Stimulated activated CD8-positive, alpha-beta memory T cell treated with anti-CD3 and anti-CD28 coated beads, Interleukin-12 subunit alpha, Interleukin-12 subunit beta, amount 100 ng/mL, for 24 hours (primary cell): ENCODE results near the gene FBXO27.
"Not testable (repeated sequence)": the region's sequence is repeated elsewhere in the genome, so short reads cannot be mapped to it uniquely, and the experiment has no call there.

Source experiments
- DNase-seq: peaks from one replicate; pipeline ENCODE4 v3.0.0-alpha.2; 2020; ENCODE audit errors: extremely low read depth

FBXO27 gene, protein sequence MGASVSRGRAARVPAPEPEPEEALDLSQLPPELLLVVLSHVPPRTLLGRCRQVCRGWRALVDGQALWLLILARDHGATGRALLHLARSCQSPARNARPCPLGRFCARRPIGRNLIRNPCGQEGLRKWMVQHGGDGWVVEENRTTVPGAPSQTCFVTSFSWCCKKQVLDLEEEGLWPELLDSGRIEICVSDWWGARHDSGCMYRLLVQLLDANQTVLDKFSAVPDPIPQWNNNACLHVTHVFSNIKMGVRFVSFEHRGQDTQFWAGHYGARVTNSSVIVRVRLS

DNA sequence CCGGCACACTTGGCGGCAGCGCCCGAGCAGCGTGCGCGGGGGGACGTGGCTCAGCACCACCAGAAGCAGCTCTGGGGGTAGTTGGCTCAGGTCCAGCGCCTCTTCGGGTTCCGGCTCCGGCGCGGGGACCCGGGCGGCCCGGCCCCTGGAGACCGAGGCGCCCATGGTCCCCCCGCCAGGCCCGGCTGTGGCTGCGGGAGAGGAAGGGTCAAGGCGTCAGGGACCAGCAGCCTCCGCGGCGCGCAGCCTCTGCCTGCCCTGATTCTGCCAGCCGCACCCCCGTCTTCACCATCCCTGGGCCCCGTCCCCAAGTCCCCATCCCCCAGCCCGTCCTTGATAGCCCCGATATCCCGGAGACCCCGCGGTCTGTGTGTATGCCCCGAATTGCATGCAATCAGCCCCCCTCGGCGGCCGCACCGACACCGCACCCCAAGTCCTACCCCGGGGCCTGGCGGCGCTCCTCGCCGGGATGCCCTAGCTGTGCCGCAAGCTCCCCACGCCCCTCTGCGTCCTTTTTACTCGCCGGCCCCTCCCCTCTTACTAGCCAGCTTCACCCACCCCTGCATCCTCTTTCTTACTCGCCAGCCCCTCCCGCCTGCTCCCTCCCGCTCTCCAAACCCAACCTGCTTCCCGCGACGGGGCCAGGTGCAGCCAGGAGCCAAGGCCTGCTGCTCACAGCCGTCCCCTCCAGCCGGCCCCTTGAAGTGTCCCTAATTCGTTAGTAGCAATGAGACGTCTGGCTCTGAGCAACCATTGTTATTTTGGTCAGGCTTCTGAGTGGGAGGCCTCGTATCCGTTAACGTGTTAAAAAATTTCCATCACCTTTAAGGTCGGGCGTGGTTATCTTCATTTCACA lies at the start of gene FBXO27:
Gene FBXO27 (minus strand): TSS at position 487 of the 856 bp plus-strand sequence. CDS start 322 bp downstream, at position 165.
- no peak for DNase-seq

DNA sequence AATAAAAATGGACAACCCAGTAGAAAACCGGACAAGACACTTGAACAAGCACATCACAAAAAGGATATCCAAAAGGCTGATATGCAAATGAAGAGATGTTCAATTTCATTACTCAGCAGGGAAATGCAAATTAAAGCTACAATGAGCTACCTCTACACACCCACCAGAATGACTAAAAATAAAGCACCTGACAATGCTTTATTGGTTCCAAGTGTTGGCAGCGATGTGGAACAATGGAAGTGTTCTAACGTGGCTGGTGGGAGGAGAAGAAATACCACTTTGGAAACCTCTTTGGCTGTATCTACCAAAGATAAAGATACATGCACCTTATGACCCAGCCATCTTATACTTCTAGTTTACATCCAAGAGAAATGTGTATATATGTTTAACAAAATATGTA lies 48.1 kb upstream of the FBXO27 start:
- no peak for DNase-seq

DNA sequence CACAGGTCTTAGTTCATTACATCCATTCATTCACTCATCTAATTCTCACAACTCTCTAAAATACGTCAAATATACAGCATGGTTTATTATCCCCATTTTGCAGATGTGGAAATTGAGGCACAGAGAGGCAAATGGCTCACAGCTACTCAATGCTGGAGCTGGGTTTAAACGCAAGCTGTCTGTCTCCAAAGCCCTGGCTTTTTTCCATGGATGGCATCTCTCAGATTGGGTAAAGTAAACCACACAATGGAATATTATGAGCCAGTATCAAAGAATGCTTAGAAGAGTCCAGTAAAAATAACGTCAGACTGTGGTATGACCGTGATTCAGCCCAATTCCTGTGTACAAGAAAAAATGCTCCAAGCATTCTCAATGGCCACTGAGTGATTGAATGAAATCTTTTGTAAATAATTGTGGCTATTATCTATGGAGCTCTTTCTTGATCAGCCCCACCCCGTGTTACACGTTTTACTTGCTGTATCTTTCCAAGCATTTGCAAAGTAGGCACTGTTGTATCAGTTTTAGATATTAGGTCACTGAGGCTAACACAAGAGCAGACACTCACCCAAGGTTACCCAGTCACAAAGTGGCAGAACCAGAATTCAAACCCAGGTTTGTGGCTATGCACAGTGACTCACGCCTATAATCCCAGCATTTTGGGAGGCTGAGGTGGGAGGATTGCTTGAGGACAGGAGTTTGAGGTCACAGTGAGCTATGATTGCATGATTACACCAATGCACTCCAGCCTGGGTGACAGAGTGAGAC lies 46.3 kb upstream of the FBXO27 start:
- no peak for DNase-seq

DNA sequence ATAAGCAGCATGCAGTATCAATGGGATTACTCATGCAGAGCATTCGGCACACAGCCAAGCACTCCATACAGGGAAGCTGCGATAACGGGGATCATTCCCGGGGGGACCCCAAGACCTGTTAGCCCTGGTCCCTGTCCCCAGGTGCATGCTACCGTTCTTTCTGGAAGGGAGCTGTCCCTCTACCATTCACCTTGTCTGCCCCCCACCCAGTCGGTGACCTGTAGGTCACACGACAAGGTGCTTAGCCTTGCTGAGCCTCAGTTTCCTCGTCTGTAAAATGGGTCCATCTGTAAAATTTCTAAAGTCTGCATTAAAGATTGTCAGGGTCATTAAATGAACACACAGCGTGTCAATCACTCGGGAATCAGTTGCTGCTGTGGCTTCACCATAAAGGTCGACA lies 45.0 kb upstream of the FBXO27 start:
- no peak for DNase-seq

DNA sequence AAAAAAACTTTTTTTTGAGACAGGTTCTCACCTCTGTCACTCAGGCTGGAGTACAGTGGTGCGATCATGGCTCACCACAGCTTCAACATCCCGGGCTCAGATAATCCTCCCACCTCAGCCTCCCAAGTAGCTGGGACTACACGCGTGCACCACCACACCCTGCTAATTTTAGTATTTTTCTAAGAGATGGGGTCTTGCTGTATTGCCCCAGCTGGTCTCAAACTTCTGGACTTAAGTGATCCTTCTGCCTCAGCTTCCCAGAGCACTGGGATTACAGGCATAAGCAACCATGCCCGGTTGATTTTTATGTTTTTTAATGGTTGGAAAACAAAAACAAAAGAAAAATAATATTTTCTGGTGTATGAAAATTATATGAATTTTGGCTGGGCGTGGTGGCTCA lies 42.6 kb upstream of the FBXO27 start:
- DNase-seq: no peak

DNA sequence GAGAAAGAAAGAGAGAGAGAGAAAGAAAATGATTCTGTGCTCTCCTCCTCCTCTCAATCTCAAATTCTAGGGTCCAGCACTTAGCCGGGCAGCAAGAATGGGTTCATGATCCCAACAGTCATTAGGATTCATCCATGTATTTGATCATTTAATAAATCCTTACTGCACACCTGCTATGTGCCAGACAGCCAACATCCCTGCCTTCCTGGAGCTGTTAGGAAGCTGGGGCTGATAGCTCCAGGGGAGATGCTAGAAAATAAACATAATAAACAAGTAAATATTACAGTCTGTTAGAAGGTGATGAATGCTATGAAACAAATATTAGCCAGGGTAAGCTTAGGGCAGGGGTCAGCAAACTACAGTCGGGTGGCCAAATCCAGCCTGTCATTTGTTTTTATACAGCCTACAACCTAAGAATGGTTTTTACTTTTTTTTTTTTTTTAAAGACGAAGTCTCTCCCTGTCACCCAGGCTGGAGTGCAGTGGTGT lies 41.9 kb upstream of the FBXO27 start:
- DNase-seq: no peak

DNA sequence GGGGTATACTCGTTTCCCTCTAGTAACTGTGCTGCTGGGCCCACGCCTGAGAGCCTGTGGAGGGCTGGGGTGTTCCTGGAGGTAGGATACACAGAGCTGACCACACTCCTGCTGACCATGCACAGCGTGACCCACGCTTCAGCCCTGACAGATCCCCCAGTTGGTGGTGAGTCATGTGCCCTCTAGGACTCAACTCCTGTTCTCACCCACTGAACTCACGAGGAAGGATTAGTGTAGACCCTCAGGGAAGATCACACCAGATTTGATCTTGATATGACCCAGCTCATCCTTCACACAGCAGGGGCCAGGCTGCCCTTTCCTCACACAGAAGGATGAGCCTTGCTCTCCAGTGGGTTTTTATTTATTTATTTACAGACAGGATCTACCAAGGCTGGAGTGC lies 38.5 kb upstream of the FBXO27 start:
- DNase-seq: no peak

DNA sequence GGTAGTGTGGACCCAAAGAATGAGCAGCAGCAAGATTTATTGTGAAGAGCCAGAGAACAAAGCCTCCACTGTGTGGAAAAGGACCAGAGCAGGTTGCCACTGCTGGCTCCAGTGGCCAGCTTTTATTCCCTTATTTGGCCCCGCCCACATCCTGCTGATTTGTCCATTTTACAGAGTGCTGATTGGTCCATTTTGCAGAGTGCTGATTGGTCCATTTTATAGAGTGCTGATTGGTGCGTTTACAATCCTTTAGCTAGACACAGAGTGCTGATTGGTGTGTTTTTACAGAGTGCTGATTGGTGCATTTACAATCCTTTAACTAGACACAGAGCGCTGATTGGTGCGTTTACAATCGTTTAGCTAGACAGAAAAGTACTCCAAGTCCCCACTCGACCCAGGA lies 35.9 kb upstream of the FBXO27 start:
- DNase-seq: not testable (repeated sequence)

DNA sequence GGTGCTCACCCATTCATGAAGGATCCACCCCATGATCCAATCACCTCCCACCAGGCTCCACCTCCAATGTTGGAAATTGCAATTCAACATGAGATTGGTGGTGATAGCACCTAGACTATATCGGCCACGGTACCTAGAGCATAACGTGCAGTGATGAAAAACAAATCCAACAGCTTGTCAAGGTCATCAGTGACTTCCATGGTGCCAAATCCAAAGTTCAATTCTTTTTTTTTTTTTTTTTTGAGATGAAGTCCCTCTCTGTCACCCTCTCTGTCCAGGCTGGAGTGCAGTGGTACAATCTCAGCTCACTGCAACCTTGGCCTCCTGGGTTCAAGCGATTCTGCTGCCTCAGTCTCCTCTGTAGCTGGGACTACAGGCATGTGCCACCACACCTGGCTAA lies 34.8 kb upstream of the FBXO27 start:
- no peak for DNase-seq

DNA sequence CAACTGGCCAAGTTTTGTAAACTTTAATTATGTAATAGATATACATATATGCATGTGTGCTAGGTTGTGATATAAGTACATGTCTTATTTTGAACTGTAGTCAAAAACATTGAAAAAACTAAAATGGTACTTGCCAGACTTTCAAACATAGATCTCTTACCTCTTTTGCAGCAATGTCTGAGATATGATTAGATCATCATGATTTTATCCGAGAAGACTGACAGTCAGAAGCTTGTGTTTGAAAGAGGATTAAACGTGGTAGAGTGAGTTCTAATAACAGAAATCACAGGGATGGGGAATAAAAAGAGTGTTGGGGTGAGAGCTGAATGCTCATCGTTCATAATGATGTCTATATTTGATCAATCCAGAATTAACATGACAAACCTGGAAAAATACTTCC lies 33.6 kb upstream of the FBXO27 start:
- no peak for DNase-seq

DNA sequence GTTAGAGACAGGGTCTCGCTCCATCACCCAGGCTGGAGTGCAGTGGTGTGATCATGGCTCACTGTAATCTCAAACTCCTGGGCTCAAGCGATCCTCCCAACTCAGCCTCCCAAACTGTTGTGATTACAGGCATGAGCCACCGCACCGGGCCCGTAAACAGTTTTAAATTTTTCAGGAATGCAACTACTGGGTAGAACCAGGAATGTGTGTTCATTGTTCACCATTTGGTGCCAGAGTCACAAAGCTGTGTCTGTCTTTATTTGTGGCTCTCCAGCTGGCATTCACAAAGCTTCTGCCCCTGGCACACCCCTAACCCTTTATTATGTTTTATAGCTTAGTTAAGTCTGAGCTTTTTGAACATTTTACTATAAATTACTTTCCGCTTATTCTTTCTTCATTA lies 32.1 kb upstream of the FBXO27 start:
- no peak for DNase-seq

DNA sequence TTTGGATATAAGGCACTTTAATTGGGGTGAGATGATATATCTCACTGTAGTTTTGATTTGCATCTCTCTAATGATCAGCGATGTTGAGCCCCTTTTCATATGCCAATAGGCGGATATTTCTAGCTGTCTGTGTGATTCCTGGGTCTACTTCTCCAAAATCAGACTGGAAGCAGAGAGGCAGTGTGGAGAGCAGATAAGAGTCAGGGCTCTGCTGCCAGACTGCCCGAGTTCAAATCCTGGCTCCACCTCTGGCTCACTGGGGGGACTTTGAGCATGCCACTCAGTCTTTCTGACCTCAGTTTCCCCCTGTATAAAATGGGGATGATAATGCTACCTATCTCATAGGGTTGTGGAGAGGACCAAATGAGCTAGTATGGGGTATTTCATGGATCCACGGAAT lies 27.8 kb upstream of the FBXO27 start:
- DNase-seq: no peak

DNA sequence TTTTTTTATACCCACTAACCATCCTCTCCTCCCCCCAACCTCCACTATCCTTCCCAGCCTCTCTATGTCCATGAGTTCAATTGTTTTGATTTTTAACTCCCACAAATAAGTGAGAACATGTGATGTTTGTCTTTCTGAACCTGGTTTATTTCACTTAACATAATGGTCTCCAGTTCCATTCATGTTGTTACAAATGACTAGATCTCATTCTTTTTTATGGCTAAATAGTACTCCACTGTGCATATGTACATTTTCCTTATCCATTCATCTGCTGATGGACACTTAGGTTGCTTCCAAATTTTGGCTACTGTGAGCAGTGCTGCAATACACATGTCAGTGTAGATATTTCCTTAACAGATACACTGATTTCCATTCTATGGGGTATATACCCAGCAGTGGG lies 27.0 kb upstream of the FBXO27 start:
- no peak for DNase-seq

DNA sequence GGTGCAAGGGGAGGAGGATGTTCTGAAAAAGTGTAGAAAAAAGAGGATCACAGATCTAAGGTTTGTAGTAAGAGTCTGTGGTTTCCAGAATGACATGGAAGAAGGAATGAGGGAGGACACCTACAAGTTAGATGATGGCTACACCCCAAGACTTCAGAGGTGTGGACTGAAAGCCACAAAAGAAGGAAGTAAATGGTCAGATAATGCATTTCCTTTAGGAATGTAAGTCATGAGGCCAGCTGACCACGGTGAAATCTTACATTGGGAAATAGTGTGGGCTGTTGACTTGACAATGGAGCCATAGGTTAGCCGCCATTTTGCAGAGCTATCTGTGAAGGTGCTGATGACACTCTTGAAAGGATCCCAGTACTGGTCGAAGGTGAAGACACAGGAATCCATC lies 25.3 kb upstream of the FBXO27 start:
- DNase-seq: no peak

DNA sequence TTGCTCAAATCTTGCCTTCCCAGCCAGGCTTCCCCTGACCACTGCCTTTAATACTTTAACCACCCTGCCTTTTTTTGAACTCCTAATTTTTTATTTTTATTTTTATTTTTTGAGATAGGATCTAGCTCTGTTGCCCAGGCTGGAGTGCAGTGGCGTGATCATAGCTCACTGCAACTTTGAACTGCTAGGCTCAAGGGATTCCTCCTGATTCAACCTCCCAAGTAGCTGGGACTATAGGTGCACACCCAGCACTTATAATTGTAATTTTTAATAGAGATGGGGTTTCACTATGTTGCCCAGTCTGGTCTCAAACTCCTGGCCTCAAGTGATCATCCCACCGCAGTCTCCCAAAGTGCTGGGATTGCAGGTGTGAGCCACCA lies 21.7 kb upstream of the FBXO27 start:
- DNase-seq: no peak

DNA sequence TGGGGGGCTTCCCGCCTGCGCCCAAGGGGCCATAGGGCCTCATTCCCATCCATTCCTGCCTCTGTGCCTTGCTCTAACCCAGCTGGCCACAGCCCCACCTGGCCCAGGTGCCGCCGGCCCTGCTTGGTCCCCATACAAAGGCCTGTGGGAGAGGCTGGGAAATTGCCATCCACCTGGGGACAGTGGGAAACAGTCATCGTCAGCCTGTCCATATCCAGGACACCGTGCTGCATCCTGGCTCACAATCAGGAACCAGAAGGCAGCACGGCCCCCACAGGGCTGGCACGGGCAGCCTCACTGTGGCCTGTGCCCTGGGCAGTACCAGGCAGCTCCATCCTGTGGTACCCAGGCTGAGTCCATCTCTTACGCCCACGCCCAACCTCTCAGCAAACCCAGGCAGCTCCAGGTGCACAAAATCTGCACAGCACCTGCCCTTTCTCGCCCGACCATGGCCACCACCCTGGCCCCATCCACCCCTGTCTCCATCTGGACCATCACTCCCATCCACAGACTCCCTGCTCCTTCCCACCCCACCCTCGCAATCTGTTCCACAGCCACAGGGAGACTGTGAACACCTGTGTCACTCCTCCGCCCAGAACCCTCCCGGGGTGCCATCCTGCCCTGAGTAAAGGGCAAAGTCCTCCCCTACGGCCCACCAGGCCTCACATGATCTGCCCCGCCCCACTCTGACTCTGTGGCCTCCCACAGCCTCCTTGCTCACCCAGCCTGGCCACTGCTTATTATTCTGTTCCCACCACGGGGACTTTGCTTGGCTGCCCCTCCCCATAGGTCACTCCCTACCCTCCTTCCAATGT lies 21.1 kb upstream of the FBXO27 start:
- DNase-seq: no peak

DNA sequence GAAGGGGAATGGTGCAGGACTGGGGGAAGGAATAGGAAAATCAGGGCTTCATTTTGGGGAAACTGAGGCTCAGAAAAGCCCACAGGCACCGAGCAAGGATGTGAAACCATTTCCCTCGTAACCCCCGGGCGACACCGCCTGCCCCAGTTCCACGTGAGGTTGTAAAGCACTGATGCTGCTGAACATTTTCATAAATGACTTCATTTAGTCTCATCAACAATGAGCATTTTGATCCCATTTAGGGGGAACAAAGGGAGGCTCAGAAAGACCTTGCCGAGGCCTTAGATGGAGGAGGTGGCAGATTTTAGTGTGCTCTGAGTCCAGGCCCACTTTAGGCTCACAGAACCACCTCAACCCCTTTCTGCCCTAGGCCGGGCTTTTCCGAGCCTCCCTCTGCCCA lies 20.5 kb upstream of the FBXO27 start:
- no peak for DNase-seq

DNA sequence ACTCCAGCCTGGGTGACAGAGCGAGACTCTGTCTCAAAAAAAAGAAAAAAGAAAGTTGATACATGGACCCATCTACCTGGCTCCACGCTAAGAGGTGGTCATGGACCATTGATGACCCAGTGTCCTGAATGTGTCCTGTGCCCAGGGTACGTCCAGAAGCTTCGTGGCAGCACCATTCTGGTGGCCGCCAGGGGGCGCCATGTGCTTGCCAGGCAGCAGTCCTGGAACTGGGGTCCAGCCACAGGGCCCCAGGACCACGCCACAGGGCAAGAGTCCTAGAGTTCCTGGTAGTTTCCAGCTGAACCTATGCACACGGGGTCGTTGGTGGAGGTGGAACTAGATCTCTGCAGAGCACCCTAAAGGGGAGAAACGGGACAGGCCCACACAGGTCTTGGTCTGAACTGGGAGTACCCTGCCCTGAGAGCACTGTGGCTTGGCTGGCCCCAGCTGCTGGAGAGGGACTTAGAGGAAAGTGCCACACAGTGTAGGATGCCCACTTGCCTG lies 19.9 kb upstream of the FBXO27 start:
- DNase-seq: peak; percentile 39

DNA sequence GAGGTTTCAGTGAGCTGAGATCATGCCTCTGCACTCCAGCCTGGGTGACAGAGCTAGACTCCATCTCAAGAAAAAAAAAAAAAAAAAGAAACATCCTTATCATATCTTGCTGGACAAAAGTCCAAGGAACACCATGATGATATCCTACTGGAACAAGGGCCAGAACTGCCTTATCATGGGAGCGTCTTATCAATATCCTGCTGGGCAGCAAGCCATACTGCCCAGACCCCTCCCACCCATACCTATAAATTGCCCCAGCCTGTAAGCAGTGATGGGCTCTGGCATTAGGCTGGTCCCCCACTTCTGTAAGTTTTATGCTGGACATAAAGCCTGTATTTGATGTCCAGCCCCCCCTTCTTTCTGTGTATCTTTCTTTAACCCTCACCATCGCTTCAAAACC lies 14.7 kb upstream of the FBXO27 start:
- no peak for DNase-seq

DNA sequence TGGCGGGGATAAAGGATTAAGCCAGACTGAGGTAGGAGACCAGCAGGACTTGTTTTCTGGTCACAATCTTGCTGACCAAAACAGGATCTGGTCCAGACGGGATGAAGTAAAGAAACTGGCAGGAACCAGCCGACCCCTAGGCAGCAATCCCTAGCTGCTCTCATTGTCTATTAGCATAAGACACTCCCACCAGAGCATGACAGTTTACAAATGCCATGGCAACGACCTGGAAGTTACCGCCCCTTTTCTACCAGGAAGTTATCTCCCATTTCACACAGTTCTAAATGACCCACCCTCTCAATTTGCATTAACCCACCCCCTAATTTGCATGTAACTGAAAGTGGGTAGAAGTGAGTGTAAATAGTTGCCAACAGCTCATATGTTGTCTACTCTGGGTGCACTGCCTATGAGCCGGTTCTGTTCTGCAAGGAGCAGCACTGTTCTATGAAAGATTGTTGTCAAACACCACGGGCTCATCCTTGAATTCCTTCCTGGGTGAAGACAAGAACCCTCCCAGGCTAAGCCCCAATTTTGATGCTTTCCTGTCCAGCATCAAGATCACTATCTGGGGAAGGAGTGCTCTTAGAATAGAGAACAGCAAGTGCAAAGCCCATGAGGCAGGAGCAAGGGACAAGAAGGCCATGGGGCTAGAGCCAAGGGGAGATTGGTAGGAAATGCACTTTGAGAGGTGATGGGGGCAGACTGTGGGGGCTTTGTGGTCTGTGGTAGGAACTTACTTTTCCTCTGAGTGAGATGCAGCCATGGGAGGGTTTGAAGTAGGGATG lies 13.9 kb upstream of the FBXO27 start:
- no peak for DNase-seq

DNA sequence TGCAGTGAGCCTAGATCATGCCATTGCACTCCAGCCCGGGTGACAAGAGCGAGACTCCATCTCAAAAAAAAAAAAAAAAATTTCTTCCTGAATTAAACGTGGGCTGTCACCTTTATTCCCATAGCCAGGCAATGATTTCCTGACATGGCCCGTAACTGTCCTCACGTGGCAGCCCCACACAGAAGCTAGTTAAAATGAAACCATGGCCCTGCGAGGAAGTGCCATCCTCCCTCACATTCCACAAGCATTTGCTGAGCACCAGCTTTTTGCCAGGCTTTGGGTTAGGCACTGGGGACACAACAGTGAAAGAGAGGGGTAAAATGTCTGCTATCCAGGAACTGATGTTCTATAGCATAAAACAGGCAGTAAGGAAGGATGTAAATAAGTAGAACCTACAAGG lies 13.2 kb upstream of the FBXO27 start:
- DNase-seq: no peak
